ENCODE measurements around the gene CCNQ.
A peak's percentile ranks its signal among the peaks of the same experiment; 100 is the strongest.

Gene CCNQ

GRCh38 chrX:153598541-153599191 lies at the start of gene CCNQ (continued):
- TF ChIP-seq ZNF335 (tag by site-specific recombination; conservative IDR thresholded peaks at IDR 0.05) = peak; percentile 71; the same call in 1 of the 2 replicates
- TF ChIP-seq ZNF830 (tag by site-specific recombination; IDR thresholded peaks at IDR 0.05; ENCODE audit: low read depth) = no peak
- TF ChIP-seq ZNF169 (tag by site-specific recombination; IDR thresholded peaks at IDR 0.05) = no peak
- TF ChIP-seq ZEB2 (tag by site-specific recombination; IDR thresholded peaks at IDR 0.05) = peak; percentile 55
- no peak for TF ChIP-seq CTCF (tag by site-specific recombination; IDR thresholded peaks at IDR 0.05)
- TF ChIP-seq ZNF121 (tag by site-specific recombination; IDR thresholded peaks at IDR 0.05) = peak; percentile 13; the same call in 1 of the 2 replicates
- TF ChIP-seq SP2 (tag by site-specific recombination; IDR thresholded peaks at IDR 0.05) = no peak
- no peak for TF ChIP-seq RBAK (tag by site-specific recombination; IDR thresholded peaks at IDR 0.05)
- TF ChIP-seq ZNF701 (tag by site-specific recombination; IDR thresholded peaks at IDR 0.05) = no peak
- TF ChIP-seq ZNF274 (IDR thresholded peaks at IDR 0.05; ENCODE audit: low read length) = no peak
- no peak for TF ChIP-seq ZNF274 (tag by site-specific recombination; IDR thresholded peaks at IDR 0.05; ENCODE audit: borderline replicate concordance)
- no peak for TF ChIP-seq PATZ1 (tag by site-specific recombination; IDR thresholded peaks at IDR 0.05)
- TF ChIP-seq KLF9 (tag by site-specific recombination; IDR thresholded peaks at IDR 0.05; ENCODE audit: low read depth) = peak; percentile 64
- TF ChIP-seq ZNF2 (tag by site-specific recombination; IDR thresholded peaks at IDR 0.05) = no peak
- TF ChIP-seq BCL6B (tag by site-specific recombination; IDR thresholded peaks at IDR 0.05) = no peak
- TF ChIP-seq ZNF544 (tag by site-specific recombination; IDR thresholded peaks at IDR 0.05) = no peak
- TF ChIP-seq ZNF510 (tag by site-specific recombination; IDR thresholded peaks at IDR 0.05; ENCODE audit: insufficient replicate concordance) = no peak
- TF ChIP-seq ZNF202 (tag by site-specific recombination; IDR thresholded peaks at IDR 0.05; ENCODE audit: borderline replicate concordance) = no peak
- no peak for TF ChIP-seq FEZF1 (tag by site-specific recombination; IDR thresholded peaks at IDR 0.05)
- no peak; the same call in 1 of the 2 replicates for TF ChIP-seq ZNF704 (tag by site-specific recombination; IDR thresholded peaks at IDR 0.05)
- 0 out of 2 replicates have a peak, but pooled peaks have one; percentile 45 for TF ChIP-seq ZNF660 (tag by site-specific recombination; IDR thresholded peaks at IDR 0.05)
- TF ChIP-seq ZNF10 (tag by site-specific recombination; IDR thresholded peaks at IDR 0.05) = no peak
- TF ChIP-seq ZFP3 (tag by site-specific recombination; IDR thresholded peaks at IDR 0.05; ENCODE audit: low read depth) = no peak
- TF ChIP-seq PRDM1 (tag by site-specific recombination; IDR thresholded peaks at IDR 0.05) = no peak
- TF ChIP-seq ZBTB21 (tag by site-specific recombination; IDR thresholded peaks at IDR 0.05) = no peak
- no peak for TF ChIP-seq ZNF777 (tag by site-specific recombination; IDR thresholded peaks at IDR 0.05; ENCODE audit: borderline replicate concordance)
- no peak for TF ChIP-seq ZNF449 (tag by site-specific recombination; IDR thresholded peaks at IDR 0.05)
- no peak for TF ChIP-seq ZNF404 (tag by site-specific recombination; IDR thresholded peaks at IDR 0.05)
- TF ChIP-seq ZNF785 (tag by site-specific recombination; IDR thresholded peaks at IDR 0.05) = no peak
- TF ChIP-seq OSR2 (tag by site-specific recombination; IDR thresholded peaks at IDR 0.05) = no peak
- TF ChIP-seq ZNF513 (tag by site-specific recombination; IDR thresholded peaks at IDR 0.05) = no peak
- no peak for TF ChIP-seq ZNF776 (tag by site-specific recombination; IDR thresholded peaks at IDR 0.05; ENCODE audit: borderline replicate concordance)
- TF ChIP-seq IKZF3 (tag by site-specific recombination; IDR thresholded peaks at IDR 0.05) = no peak
